BLaER1 treated with 17β-estradiol and CSF1 and Interleukin-3, amounts not matched to agents 10 nM and 100 nM (cell line): ENCODE data around the gene ITGAE.

Experiments
- H3K27ac ChIP-seq, 11 experiments: shearing (Covaris generic); formaldehyde crosslinking; 2 replicates each; pipeline ENCODE4 v1.8.1; 2022
- H3K27me3 ChIP-seq, 11 experiments: shearing (Covaris generic); formaldehyde crosslinking; 2 replicates each; pipeline ENCODE4 v1.8.1; 2022
- H3K36me3 ChIP-seq, 11 experiments: shearing (Covaris generic); formaldehyde crosslinking; 2 replicates each; pipeline ENCODE4 v1.8.1; 2022
- H3K4me1 ChIP-seq, 10 experiments: shearing (Covaris generic); formaldehyde crosslinking; 2 replicates each; pipeline ENCODE4 v1.8.1; 2022
- H3K4me2 ChIP-seq, 11 experiments: shearing (Covaris generic); formaldehyde crosslinking; 2 replicates each; pipeline ENCODE4 v1.8.1; 2022
- H3K4me3 ChIP-seq, 10 experiments: shearing (Covaris generic); formaldehyde crosslinking; 2 replicates each; pipeline ENCODE4 v1.8.1; 2022
- H3K9ac ChIP-seq, 11 experiments: shearing (Covaris generic); formaldehyde crosslinking; 2 replicates each; pipeline ENCODE4 v1.8.1; 2022
- H3K9me3 ChIP-seq, 11 experiments: shearing (Covaris generic); formaldehyde crosslinking; replicated peaks in 1 of 11; 2 replicates each; pipeline ENCODE4 v1.8.1; 2022
- H4K20me1 ChIP-seq, 11 experiments: shearing (Covaris generic); formaldehyde crosslinking; 2 replicates each; pipeline ENCODE4 v1.8.1; 2022
- Cebpa-rat ChIP-seq, 11 experiments: shearing (Covaris generic); IDR thresholded peaks; 2 replicates each; pipeline ENCODE4 v1.8.1; 2022

Gene ITGAE

GRCh38 chr17:3777366-3778120, 23.4 kb downstream of the ITGAE start:
- Histone ChIP-seq H3K27me3 (no peaks in the 10 kb centered on the region), H3K4me1 (no peaks in the 10 kb centered on the region), H3K4me3 (no peak overlapping the region), H3K36me3 (no peaks in the 10 kb centered on the region), H4K20me1 (no peaks in the 10 kb centered on the region), H3K27ac (no peak overlapping the region), H3K9me3 (no peaks in the 10 kb centered on the region), H3K9ac (no peak overlapping the region), H3K4me2 (no peak overlapping the region)
- TF ChIP-seq Cebpa-rat (IDR thresholded peaks at IDR 0.05), result no peak

DNA sequence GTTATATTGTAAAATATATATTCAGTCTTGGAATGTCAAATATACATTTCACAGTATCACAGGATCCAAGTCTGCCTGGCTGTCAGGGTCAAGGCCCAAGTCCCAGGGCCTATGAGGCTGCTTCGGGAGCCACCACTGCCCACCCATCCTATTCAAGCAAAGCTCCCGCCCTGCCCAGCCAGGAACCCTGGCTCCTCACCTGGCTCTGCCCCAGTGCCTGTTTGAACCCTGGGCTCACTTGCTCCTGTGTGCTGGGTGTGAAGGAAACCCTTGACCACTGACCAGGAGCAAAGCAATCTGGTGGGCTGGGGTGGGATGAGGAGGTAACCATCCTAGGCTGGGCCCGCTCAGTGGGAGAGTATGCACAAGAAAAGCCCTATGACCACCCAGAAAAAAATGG, 27.0 kb downstream of the ITGAE start:
- Histone ChIP-seq H4K20me1 (no peaks in the 10 kb centered on the region), H3K27me3 (no peaks in the 10 kb centered on the region), H3K4me3 (no peak overlapping the region), H3K4me2 (no peak overlapping the region), H3K36me3 (no peaks in the 10 kb centered on the region), H3K9ac (no peak overlapping the region), H3K9me3 (no peaks in the 10 kb centered on the region), H3K4me1 (peaks cover 8 to 33% (median 28%) of the 10 kb centered on the region in 10 experiments), H3K27ac (0 out of 22 replicates have a peak overlapping the region, but pooled peaks of 1 of the 11 experiments have one; percentile 15)
- TF ChIP-seq Cebpa-rat (IDR thresholded peaks at IDR 0.05), result no peak

- H3K27me3 ChIP-seq, result no peaks in the 10 kb centered on the region
These were observed 27.5 kb downstream of the ITGAE start for GRCh38 chr17:3773511-3773910.

GRCh38 chr17:3772764-3773163, 28.2 kb downstream of the ITGAE start:
- Histone ChIP-seq H4K20me1 (no peaks in the 10 kb centered on the region; a peak in 1 of 22 replicates), H3K4me3 (no peak overlapping the region), H3K27me3 (no peaks in the 10 kb centered on the region), H3K27ac (no peak overlapping the region), H3K9me3 (no peaks in the 10 kb centered on the region; a peak in 1 of 22 replicates), H3K4me2 (no peak overlapping the region), H3K36me3 (no peaks in the 10 kb centered on the region), H3K4me1 (peaks cover 8 to 42% (median 34%) of the 10 kb centered on the region in 10 experiments), H3K9ac (no peak overlapping the region)
- TF ChIP-seq Cebpa-rat (IDR thresholded peaks at IDR 0.05), result no peak

More at GRCh38 chr17:3773511-3773910, 27.5 kb downstream of the ITGAE start:
- no peak for TF ChIP-seq Cebpa-rat (IDR thresholded peaks at IDR 0.05)
- H3K4me2 ChIP-seq, result no peak overlapping the region
- no peaks in the 10 kb centered on the region for H3K9me3 ChIP-seq
- H3K36me3 ChIP-seq, result no peaks in the 10 kb centered on the region
- no peak overlapping the region for H3K4me3 ChIP-seq
- no peak overlapping the region for H3K27ac ChIP-seq
- H3K9ac ChIP-seq, result no peak overlapping the region
- H3K4me1 ChIP-seq, result peaks cover 8 to 37% (median 32%) of the 10 kb centered on the region in 10 experiments
- no peaks in the 10 kb centered on the region; a peak in 1 of 22 replicates for H4K20me1 ChIP-seq

DNA sequence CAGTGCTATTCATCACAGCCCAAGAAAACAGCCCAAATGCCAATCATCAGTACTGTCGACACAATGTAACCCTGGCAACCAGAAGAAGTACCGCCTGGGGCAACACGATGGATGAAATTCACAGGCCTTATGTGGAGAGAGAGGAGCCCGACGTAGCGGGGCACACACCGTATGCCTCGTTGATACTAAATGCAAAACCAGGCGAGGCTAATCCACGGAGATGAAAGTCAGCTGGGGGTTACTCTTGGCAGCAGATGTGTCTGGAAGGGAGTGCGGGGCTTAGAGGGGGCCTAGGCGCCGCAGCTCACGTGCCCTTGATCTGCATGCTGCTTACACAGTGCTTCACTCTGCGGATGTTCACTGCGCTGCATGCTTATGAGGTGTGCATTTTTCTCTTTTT, 29.8 kb downstream of the ITGAE start:
- peak overlapping the region; percentile 41 to 82 (median 69); a peak in 20 of 22 replicates for H3K4me2 ChIP-seq
- no peak for TF ChIP-seq Cebpa-rat (IDR thresholded peaks at IDR 0.05)

DNA sequence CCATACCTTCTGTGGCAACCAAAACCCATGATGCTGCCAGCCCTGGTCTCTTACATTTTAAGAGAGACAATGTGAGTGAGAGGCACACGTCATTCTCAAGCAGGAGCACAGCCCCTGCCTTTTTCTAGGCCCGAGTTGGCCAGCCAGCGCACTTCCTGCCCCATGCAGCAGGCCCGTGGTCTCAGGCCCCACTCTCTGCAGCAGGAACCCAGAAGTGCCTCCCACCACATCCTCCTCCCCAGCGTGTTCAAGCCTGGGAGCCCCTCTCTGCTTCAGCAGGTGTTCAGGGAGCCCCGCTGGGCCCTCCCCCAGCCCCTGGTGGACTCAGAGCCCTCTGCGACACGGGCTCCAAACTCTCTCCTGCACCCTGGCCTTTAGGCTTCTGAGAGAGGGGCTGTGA, 30.5 kb downstream of the ITGAE start:
- Histone ChIP-seq H3K4me3 (no peak overlapping the region), H3K27me3 (no peaks in the 10 kb centered on the region), H3K36me3 (no peaks in the 10 kb centered on the region), H3K9ac (peak overlapping the region in 9 of 11 experiments; percentile 4 to 61 (median 43); a peak in 9 of 22 replicates), H3K9me3 (no peaks in the 10 kb centered on the region; a peak in 1 of 22 replicates), H3K4me2 (peak overlapping the region; percentile 41 to 82 (median 69)), H4K20me1 (no peaks in the 10 kb centered on the region; a peak in 1 of 22 replicates), H3K4me1 (peaks cover 14 to 60% (median 49%) of the 10 kb centered on the region in 10 experiments), H3K27ac (peak overlapping the region in 9 of 11 experiments; percentile 7 to 92 (median 44); a peak in 14 of 22 replicates)
- no peak for TF ChIP-seq Cebpa-rat (IDR thresholded peaks at IDR 0.05)

More for the DNA sequence above, 29.8 kb downstream of the ITGAE start:
- Histone ChIP-seq H3K4me3 (no peak overlapping the region), H3K9ac (peak overlapping the region in 3 of 11 experiments; percentile 52 to 61 (median 61); a peak in 4 of 22 replicates), H3K9me3 (no peaks in the 10 kb centered on the region; a peak in 1 of 22 replicates), H3K27ac (peak overlapping the region in 5 of 11 experiments; percentile 43 to 92 (median 65); a peak in 6 of 22 replicates), H3K27me3 (no peaks in the 10 kb centered on the region), H3K36me3 (no peaks in the 10 kb centered on the region), H4K20me1 (no peaks in the 10 kb centered on the region; a peak in 1 of 22 replicates), H3K4me1 (peaks cover 8 to 54% (median 42%) of the 10 kb centered on the region in 10 experiments)

DNA sequence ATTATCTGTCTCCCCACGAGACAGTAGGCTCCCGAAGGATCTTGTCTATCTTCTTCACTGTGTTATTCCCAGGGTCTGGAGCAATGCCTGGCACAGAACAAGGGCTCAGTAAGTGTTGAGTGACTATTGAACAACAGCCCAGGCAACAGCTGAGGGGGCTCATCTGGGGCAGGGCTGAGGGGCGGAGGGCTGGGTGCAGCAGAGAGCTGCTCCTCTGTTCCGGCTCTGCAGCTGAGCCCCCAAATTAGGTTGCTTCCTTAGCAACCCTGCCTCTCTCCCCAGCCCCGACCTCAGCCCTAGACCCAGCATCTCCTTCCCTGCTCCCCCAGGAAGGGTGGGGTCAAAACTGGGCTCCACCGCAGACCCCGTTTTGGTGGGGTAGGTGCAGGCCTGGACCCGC, 32.2 kb downstream of the ITGAE start:
- H3K4me1 ChIP-seq, result peaks cover 17 to 75% (median 64%) of the 10 kb centered on the region in 10 experiments
- H3K9me3 ChIP-seq, result no peaks in the 10 kb centered on the region; a peak in 1 of 22 replicates
- H3K27ac ChIP-seq, result peak overlapping the region in 2 of 11 experiments; percentile 9 to 92; a peak in 4 of 22 replicates

DNA sequence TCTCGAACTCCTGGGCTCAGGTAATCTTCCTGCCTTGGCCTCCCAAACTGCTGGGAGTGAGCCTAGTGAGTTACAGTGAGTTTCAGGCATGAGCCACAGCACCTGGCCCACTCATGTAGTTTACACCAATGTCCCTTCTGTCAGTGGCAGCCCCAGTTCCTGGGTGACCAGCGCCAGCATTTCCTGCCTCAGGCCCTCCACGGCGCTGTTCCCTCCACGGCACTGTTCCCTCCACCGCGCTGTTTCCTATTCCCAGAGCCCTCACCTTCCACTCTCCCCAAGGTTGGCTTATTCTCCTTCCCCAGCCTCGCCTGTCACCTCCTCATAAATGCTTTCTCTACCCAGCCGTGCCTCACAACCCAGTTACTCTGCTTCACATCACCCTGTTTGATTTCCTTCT, 32.6 kb downstream of the ITGAE start:
- Histone ChIP-seq H3K27me3 (no peaks in the 10 kb centered on the region), H4K20me1 (no peaks in the 10 kb centered on the region; a peak in 1 of 22 replicates), H3K4me3 (no peak overlapping the region), H3K9me3 (no peaks in the 10 kb centered on the region; a peak in 1 of 22 replicates), H3K4me1 (peaks cover 17 to 77% (median 68%) of the 10 kb centered on the region in 10 experiments), H3K36me3 (no peaks in the 10 kb centered on the region), H3K27ac (peak overlapping the region in 2 of 11 experiments; percentile 9 to 92; a peak in 4 of 22 replicates), H3K9ac (no peak overlapping the region), H3K4me2 (peak overlapping the region in 7 of 11 experiments; percentile 0 to 77 (median 52); a peak in 10 of 22 replicates)
- no peak for TF ChIP-seq Cebpa-rat (IDR thresholded peaks at IDR 0.05)

More for the DNA sequence above, 32.2 kb downstream of the ITGAE start:
- H4K20me1 ChIP-seq, result no peaks in the 10 kb centered on the region; a peak in 1 of 22 replicates
- no peaks in the 10 kb centered on the region for H3K27me3 ChIP-seq
- peak overlapping the region in 9 of 11 experiments; percentile 0 to 77 (median 50); a peak in 13 of 22 replicates for H3K4me2 ChIP-seq
- no peaks in the 10 kb centered on the region for H3K36me3 ChIP-seq
- no peak overlapping the region for H3K4me3 ChIP-seq
- H3K9ac ChIP-seq, result peak overlapping the region in 1 of 11 experiments; percentile 7; a peak in 1 of 22 replicates
- TF ChIP-seq Cebpa-rat (IDR thresholded peaks at IDR 0.05), result no peak

- Histone ChIP-seq H3K36me3 (no peaks in the 10 kb centered on the region), H3K4me1 (peaks cover 17 to 89% (median 75%) of the 10 kb centered on the region in 10 experiments), H3K9me3 (no peaks in the 10 kb centered on the region; a peak in 1 of 22 replicates), H3K27me3 (no peaks in the 10 kb centered on the region), H3K27ac (peak overlapping the region in 3 of 11 experiments; percentile 79 to 92 (median 89); a peak in 4 of 22 replicates), H3K9ac (peak overlapping the region in 1 of 11 experiments; percentile 78; a peak in 1 of 22 replicates), H4K20me1 (no peaks in the 10 kb centered on the region; a peak in 1 of 22 replicates), H3K4me2 (peak overlapping the region in 7 of 11 experiments; percentile 23 to 88 (median 75); a peak in 9 of 22 replicates), H3K4me3 (no peak overlapping the region)
- TF ChIP-seq Cebpa-rat (IDR thresholded peaks at IDR 0.05), result no peak
These were observed 34.2 kb downstream of the ITGAE start for GRCh38 chr17:3766779-3767178.
